ENCODE data around the gene MAPKAPK5. TPM values are rescaled to one million over a fixed set of nuclear protein-coding genes. Genes with fewer than 3 reads are reported as not detected.

Gene MAPKAPK5
- total and polyA plus RNA-seq, 9 of the 15 experiments (the other 6 are each of a cell fraction or from before 2014, with no cell fraction given) = 11.6 to 72.1 (median 60.4) TPM

- ChIA-PET POLR2A (interaction anchor here (0.6 to 1.4 kb wide), 8 partner anchors 12 to 204 kb away, joined by 3 to 4 read pairs (median 3); partner anchors contain the start of gene MAPKAPK5), CTCF (ENCODE audit: low intra/inter-chr PET ratio) (no interaction called here)
- Histone ChIP-seq H3K9me1 (ENCODE audit: control insufficient read depth, insufficient read depth, low read length) (no peaks in the 10 kb centered on the region), H3K79me2 (ENCODE audit: control insufficient read depth, insufficient read depth, low read length) (no peaks in the 10 kb centered on the region), H2AFZ (ENCODE audit: low read depth, low read length) (no peak overlapping the region), H3K4me1 (replicated peaks in 1 of 2; ENCODE audit: control insufficient read depth in 2 of 2, insufficient read depth in 2 of 2, low read length in 2 of 2) (peaks cover 0 to 3% of the 10 kb centered on the region in 2 experiments; a peak in 2 of 5 replicates), H4K20me1 (replicated peaks; ENCODE audit: control insufficient read depth, insufficient read depth, low read length) (no peaks in the 10 kb centered on the region), H3K27ac (ENCODE audit: extremely low read depth, low read depth, low read length) (no peak overlapping the region), H3K9me3 (replicated peaks; ENCODE audit: control insufficient read depth, insufficient read depth, low read depth, low read length) (peaks cover 3% of the 10 kb centered on the region), H3K9ac (ENCODE audit: insufficient read depth in 1 of 2, low read depth in 2 of 2, low read length in 2 of 2) (no peak overlapping the region), H3K4me2 (ENCODE audit: insufficient read depth, low read length) (no peak overlapping the region), H3K36me3 (ENCODE audit: control insufficient read depth, insufficient read depth, low read length) (no peaks in the 10 kb centered on the region), H3K27me3 (ENCODE audit: control insufficient read depth in 2 of 2, insufficient read depth in 2 of 2, low read length in 2 of 2) (peaks cover 0 to 5% of the 10 kb centered on the region in 2 experiments; a peak in 2 of 5 replicates), H3K4me3 (no peak overlapping the region)
- TF ChIP-seq RNF2 (IDR thresholded peaks at IDR 0.05) = no peak
- TF ChIP-seq ZNF175 (CRISPR knock-in tag; IDR thresholded peaks at IDR 0.05; ENCODE audit: low read depth) = no peak
- no peak for TF ChIP-seq RBM39 (optimal IDR thresholded peaks at IDR 0.05; ENCODE audit: low read depth, low read length)
- TF ChIP-seq TCF3 (CRISPR knock-in tag; IDR thresholded peaks at IDR 0.05) = no peak
- no peak for TF ChIP-seq ESRRB (CRISPR knock-in tag; IDR thresholded peaks at IDR 0.05; ENCODE audit: borderline replicate concordance)
- no peak for TF ChIP-seq DDX20 (tag; IDR thresholded peaks at IDR 0.05; ENCODE audit: low read depth)
- no peak for TF ChIP-seq ELF2 (CRISPR knock-in tag; IDR thresholded peaks at IDR 0.05)
- no peak for TF ChIP-seq SIN3B (IDR thresholded peaks at IDR 0.05; ENCODE audit: low read depth)
- TF ChIP-seq BCL6 (CRISPR knock-in tag; IDR thresholded peaks at IDR 0.05) = no peak
- no peak for TF ChIP-seq ZNF589 (CRISPR knock-in tag; IDR thresholded peaks at IDR 0.05; ENCODE audit: low read depth)
- TF ChIP-seq HDAC8 (tag; IDR thresholded peaks at IDR 0.05) = no peak
- TF ChIP-seq, protein P1, sequence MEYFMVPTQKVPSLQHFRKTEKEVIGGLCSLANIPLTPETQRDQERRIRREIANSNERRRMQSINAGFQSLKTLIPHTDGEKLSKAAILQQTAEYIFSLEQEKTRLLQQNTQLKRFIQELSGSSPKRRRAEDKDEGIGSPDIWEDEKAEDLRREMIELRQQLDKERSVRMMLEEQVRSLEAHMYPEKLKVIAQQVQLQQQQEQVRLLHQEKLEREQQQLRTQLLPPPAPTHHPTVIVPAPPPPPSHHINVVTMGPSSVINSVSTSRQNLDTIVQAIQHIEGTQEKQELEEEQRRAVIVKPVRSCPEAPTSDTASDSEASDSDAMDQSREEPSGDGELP (CRISPR knock-in tag; IDR thresholded peaks at IDR 0.05; ENCODE audit: borderline replicate concordance) = no peak
- TF ChIP-seq MIER1 (IDR thresholded peaks at IDR 0.05; ENCODE audit: low read depth) = no peak
- no peak for TF ChIP-seq SRSF1 (IDR thresholded peaks at IDR 0.05; ENCODE audit: low read depth, low read length)
- TF ChIP-seq ATF1 (CRISPR knock-in tag; IDR thresholded peaks at IDR 0.05) = no peak
- no peak for TF ChIP-seq ATF1 (tag; IDR thresholded peaks at IDR 0.05)
- no peak for TF ChIP-seq DPF2 (IDR thresholded peaks at IDR 0.05)
- TF ChIP-seq ZNF586 (CRISPR knock-in tag; conservative IDR thresholded peaks at IDR 0.05) = no peak
- no peak for TF ChIP-seq CAMTA2 (CRISPR knock-in tag; conservative IDR thresholded peaks at IDR 0.05)
- DNase-seq (ENCODE audit: extremely low read depth in 1 of 4, low spot score in 3 of 4) (no peak), FAIRE-seq (no peak), ATAC-seq (no peak)
- 12% methylated on average over 3 of the region's 3 CpGs for WGBS (ENCODE audit: insufficient coverage, low coverage, missing lambda C conversion rate)
- no TSS peak for BruUV-seq (replicated peaks)
- intact Hi-C loops (cut with micrococcal nuclease) = loop anchor here (5.0 to 10.0 kb wide), 2 partner anchors 88 to 206 kb away; no protein-coding TSS in a partner anchor
- in situ Hi-C loops (cut with MboI) = no loop called here
Measured at GRCh38 chr12:111826316-111826715, 15.7 kb upstream of the MAPKAPK5 start.
